NCI-H82 treated with DMSO at 0.1 percent for 48 hours (cell line): ENCODE results near the gene ZBTB44.
"Not testable (repeated sequence)": the region's sequence is repeated elsewhere in the genome, so short reads cannot be mapped to it uniquely, and the experiment has no call there.

Experiments
- DNase-seq: peaks from one replicate; lab custom pipeline; 2025; ENCODE audit not compliant: unreplicated experiment; lab: John Stamatoyannopoulos, UW

ZBTB44 gene

GRCh38 chr11:130314750-130315285 is at the start of gene ZBTB44:
ZBTB44 (minus strand) TSS chr11:130314917; CDS start chr11:130261873, 53,044 bp downstream.
- peak; percentile 58 for DNase-seq

- DNase-seq: no peak
Observed at GRCh38 chr11:130359419-130359818, 44.7 kb upstream of the ZBTB44 start.

- DNase-seq: no peak
Observed at GRCh38 chr11:130358398-130358797, 43.7 kb upstream of the ZBTB44 start.

- no peak for DNase-seq
Observed at GRCh38 chr11:130347261-130347660, 32.5 kb upstream of the ZBTB44 start.

GRCh38 chr11:130344841-130345240 is 30.1 kb upstream of the ZBTB44 start:
- no peak for DNase-seq

- no peak for DNase-seq
Observed at GRCh38 chr11:130340671-130341319, 26.1 kb upstream of the ZBTB44 start.

- no peak for DNase-seq
Observed at GRCh38 chr11:130338667-130339066, 23.9 kb upstream of the ZBTB44 start.

- DNase-seq: no peak
Observed at GRCh38 chr11:130337281-130338089, 22.8 kb upstream of the ZBTB44 start.

GRCh38 chr11:130331397-130331796 is 16.7 kb upstream of the ZBTB44 start:
- DNase-seq: not testable (repeated sequence)

GRCh38 chr11:130330101-130330684 is 15.5 kb upstream of the ZBTB44 start:
- DNase-seq: no peak

- no peak for DNase-seq
Observed at GRCh38 chr11:130328420-130328819, 13.7 kb upstream of the ZBTB44 start.

GRCh38 chr11:130327716-130328115 is 13.0 kb upstream of the ZBTB44 start:
- no peak for DNase-seq

GRCh38 chr11:130325691-130326090 is 11.0 kb upstream of the ZBTB44 start:
- DNase-seq: no peak

- DNase-seq: no peak
Observed at GRCh38 chr11:130323452-130324450, 9.0 kb upstream of the ZBTB44 start.

- DNase-seq: no peak
Observed at GRCh38 chr11:130322126-130322525, 7.4 kb upstream of the ZBTB44 start.

- DNase-seq: peak; percentile 19
Observed at GRCh38 chr11:130318031-130318673, 3.4 kb upstream of the ZBTB44 start.

- no peak for DNase-seq
Observed at GRCh38 chr11:130315354-130315970, 745 bp upstream of the ZBTB44 start.

GRCh38 chr11:130314184-130314749 is 450 bp downstream of the ZBTB44 start:
- no peak for DNase-seq
